HEK293 (cell line): ENCODE data around the gene P3H4.

Experiments used
- EGR2 ChIP-seq: fragments of 450-650 bp; formaldehyde crosslinking; IDR thresholded peaks from 2 replicates; pipeline ENCODE4 v1.5.1; 2016; ENCODE audit warnings: low read depth, missing biosample characterization, missing genetic modification characterization
- FEZF1 ChIP-seq: fragments of 450-650 bp; formaldehyde crosslinking; IDR thresholded peaks from 2 replicates; pipeline ENCODE4 v1.5.1; 2016; ENCODE audit warnings: missing biosample characterization, missing genetic modification characterization
- GLIS1 ChIP-seq: fragments of 450-650 bp; formaldehyde crosslinking; IDR thresholded peaks from 2 replicates; pipeline ENCODE4 v1.5.1; 2016; ENCODE audit warnings: missing biosample characterization, missing genetic modification characterization
- KLF1 ChIP-seq: fragments of 450-650 bp; formaldehyde crosslinking; IDR thresholded peaks from 2 replicates; pipeline ENCODE4 v1.5.1; 2016; ENCODE audit warnings: missing biosample characterization, missing genetic modification characterization
- PRDM10 ChIP-seq: fragments of 450-650 bp; formaldehyde crosslinking; IDR thresholded peaks from 2 replicates; pipeline ENCODE4 v1.5.1; 2016; ENCODE audit warnings: missing biosample characterization, missing genetic modification characterization
- SCRT2 ChIP-seq: fragments of 450-650 bp; formaldehyde crosslinking; IDR thresholded peaks from 2 replicates; pipeline ENCODE4 v1.5.1; 2016; ENCODE audit warnings: missing biosample characterization, missing genetic modification characterization
- SP2 ChIP-seq: fragments of 450-650 bp; formaldehyde crosslinking; IDR thresholded peaks from 2 replicates; pipeline ENCODE4 v1.5.1; 2016; ENCODE audit warnings: missing biosample characterization, missing genetic modification characterization
- SP3 ChIP-seq: fragments of 450-650 bp; formaldehyde crosslinking; IDR thresholded peaks from 2 replicates; pipeline ENCODE4 v1.5.1; 2016; ENCODE audit warnings: missing biosample characterization, missing genetic modification characterization
- SP7 ChIP-seq: fragments of 450-650 bp; formaldehyde crosslinking; IDR thresholded peaks from 2 replicates; pipeline ENCODE4 v1.5.1; 2016; ENCODE audit warnings: missing biosample characterization, missing genetic modification characterization
- YY1 ChIP-seq: fragments of 450-650 bp; formaldehyde crosslinking; IDR thresholded peaks from 2 replicates; pipeline ENCODE4 v1.5.1; 2018; ENCODE audit warnings: missing biosample characterization, missing genetic modification characterization
- ZBTB17 ChIP-seq: fragments of 450-650 bp; formaldehyde crosslinking; IDR thresholded peaks from 2 replicates; pipeline ENCODE4 v1.5.1; 2016; ENCODE audit warnings: missing biosample characterization, missing genetic modification characterization
- ZBTB20 ChIP-seq: fragments of 450-650 bp; formaldehyde crosslinking; IDR thresholded peaks from 2 replicates; pipeline ENCODE4 v1.5.1; 2016; ENCODE audit warnings: missing biosample characterization, missing genetic modification characterization
- ZFP69B ChIP-seq: fragments of 450-650 bp; formaldehyde crosslinking; IDR thresholded peaks from 2 replicates; pipeline ENCODE4 v1.5.1; 2016; ENCODE audit warnings: missing biosample characterization, missing genetic modification characterization
- ZIC2 ChIP-seq: fragments of 450-650 bp; formaldehyde crosslinking; IDR thresholded peaks from 2 replicates; pipeline ENCODE4 v1.5.1; 2016; ENCODE audit warnings: missing biosample characterization, missing genetic modification characterization
- ZNF138 ChIP-seq: fragments of 450-650 bp; formaldehyde crosslinking; IDR thresholded peaks from 2 replicates; pipeline ENCODE4 v1.5.1; 2016; ENCODE audit warnings: missing biosample characterization, missing genetic modification characterization, borderline replicate concordance
- ZNF174 ChIP-seq: fragments of 450-650 bp; formaldehyde crosslinking; IDR thresholded peaks from 2 replicates; pipeline ENCODE4 v1.5.0; 2017; ENCODE audit warnings: missing biosample characterization, mild to moderate bottlenecking, missing genetic modification characterization
- ZNF24 ChIP-seq: fragments of 450-650 bp; formaldehyde crosslinking; IDR thresholded peaks from 2 replicates; pipeline ENCODE4 v1.5.1; 2016; ENCODE audit warnings: missing biosample characterization, missing genetic modification characterization
- ZNF280C ChIP-seq: fragments of 450-650 bp; formaldehyde crosslinking; IDR thresholded peaks from 2 replicates; pipeline ENCODE4 v1.5.1; 2016; ENCODE audit warnings: missing biosample characterization, missing genetic modification characterization
- ZNF335 ChIP-seq: fragments of 450-650 bp; formaldehyde crosslinking; conservative IDR thresholded peaks from 2 replicates; pipeline ENCODE4 v1.5.1; 2016; ENCODE audit warnings: missing biosample characterization, missing genetic modification characterization
- ZNF341 ChIP-seq: fragments of 450-650 bp; formaldehyde crosslinking; IDR thresholded peaks from 2 replicates; pipeline ENCODE4; 2016; ENCODE audit warnings: low read depth, missing biosample characterization, missing genetic modification characterization
- ZNF398 ChIP-seq: fragments of 450-650 bp; formaldehyde crosslinking; IDR thresholded peaks from 2 replicates; pipeline ENCODE4 v1.5.1; 2017; ENCODE audit warnings: missing biosample characterization, missing genetic modification characterization
- ZNF423 ChIP-seq: fragments of 450-650 bp; formaldehyde crosslinking; IDR thresholded peaks from 2 replicates; pipeline ENCODE4 v1.5.1; 2016; ENCODE audit warnings: missing biosample characterization, missing genetic modification characterization
- ZNF449 ChIP-seq: fragments of 450-650 bp; formaldehyde crosslinking; IDR thresholded peaks from 2 replicates; pipeline ENCODE4 v1.5.1; 2017; ENCODE audit warnings: missing biosample characterization, mild to moderate bottlenecking, missing genetic modification characterization, moderate library complexity
- ZNF473 ChIP-seq: fragments of 450-650 bp; formaldehyde crosslinking; IDR thresholded peaks from 2 replicates; pipeline ENCODE4 v1.5.1; 2017; ENCODE audit warnings: missing biosample characterization, missing genetic modification characterization
- ZNF555 ChIP-seq: fragments of 450-650 bp; formaldehyde crosslinking; conservative IDR thresholded peaks from 2 replicates; pipeline ENCODE4 v1.5.1; 2017; ENCODE audit warnings: missing biosample characterization, mild to moderate bottlenecking, missing genetic modification characterization, inconsistent platforms
- ZNF600 ChIP-seq: fragments of 450-650 bp; formaldehyde crosslinking; IDR thresholded peaks from 2 replicates; pipeline ENCODE4 v1.5.1; 2016; ENCODE audit warnings: missing biosample characterization, missing genetic modification characterization
- ZNF660 ChIP-seq: fragments of 450-650 bp; IDR thresholded peaks from 2 replicates; pipeline ENCODE4 v1.5.1; 2018; ENCODE audit warnings: missing biosample characterization, mild to moderate bottlenecking, missing genetic modification characterization
- ZNF791 ChIP-seq: fragments of 450-650 bp; formaldehyde crosslinking; IDR thresholded peaks from 2 replicates; pipeline ENCODE4 v1.5.1; 2016; ENCODE audit warnings: missing biosample characterization, missing genetic modification characterization
- ZSCAN5A ChIP-seq: fragments of 450-650 bp; formaldehyde crosslinking; IDR thresholded peaks from 2 replicates; pipeline ENCODE4 v1.5.1; 2016; ENCODE audit warnings: missing biosample characterization, missing genetic modification characterization

The P3H4 gene

GRCh38 chr17:41792845-41793783 is 18.6 kb downstream of the P3H4 start (continued):
- TF ChIP-seq ZSCAN5A (no peak), ZNF423 (tag by site-specific recombination) (no peak), PRDM10 (peak; percentile 95), ZNF600 (tag by site-specific recombination) (peak; percentile 70), YY1 (tag by site-specific recombination) (peak; percentile 29; the same call in 1 of the 2 replicates), KLF1 (tag by site-specific recombination) (peak; percentile 68; the same call in 1 of the 2 replicates), ZNF138 (tag by site-specific recombination) (no peak), SP3 (tag by site-specific recombination) (peak; percentile 77; the same call in 1 of the 2 replicates), ZNF341 (tag by site-specific recombination) (peak; percentile 84; the same call in 1 of the 2 replicates), ZFP69B (peak; percentile 96), ZBTB17 (tag by site-specific recombination) (peak; percentile 89), ZBTB20 (tag by site-specific recombination) (peak; percentile 89), ZNF555 (tag by site-specific recombination) (no peak), SCRT2 (tag by site-specific recombination) (peak; percentile 74), ZNF24 (tag by site-specific recombination) (peak; percentile 26; the same call in 1 of the 2 replicates), ZNF335 (peak; percentile 66), SP7 (tag by site-specific recombination) (peak; percentile 73), SP2 (tag by site-specific recombination) (peak; percentile 69), ZIC2 (tag by site-specific recombination) (peak; percentile 75), EGR2 (tag by site-specific recombination) (peak; percentile 97), ZNF791 (tag by site-specific recombination) (no peak), ZNF398 (tag by site-specific recombination) (peak; percentile 66), GLIS1 (peak; percentile 51), ZNF280C (tag by site-specific recombination) (no peak), ZNF473 (tag by site-specific recombination) (no peak), FEZF1 (tag by site-specific recombination) (0 out of 2 replicates have a peak, but pooled peaks have one; percentile 19), ZNF449 (tag by site-specific recombination) (peak; percentile 42; the same call in 1 of the 2 replicates), ZNF660 (tag by site-specific recombination) (peak; percentile 23; the same call in 1 of the 2 replicates), ZNF174 (no peak)
